ES-I3 (cell line): Measurements from ENCODE around the gene BBX.

Experiments
- H3K36me3 ChIP-seq: 2 replicates; pipeline ENCODE4 v1.6.1; 2013; ENCODE audit warnings: mild to moderate bottlenecking, low read length, control low read depth, moderate library complexity; ENCODE audit not compliant: insufficient read depth
- H3K4me1 ChIP-seq: 2 replicates; pipeline ENCODE4 v1.6.1; 2013; ENCODE audit warnings: mild to moderate bottlenecking, control low read depth, low read length; ENCODE audit not compliant: insufficient read depth
- H3K9ac ChIP-seq: 2 replicates; pipeline ENCODE4 v1.6.1; 2013; ENCODE audit warnings: low read depth, mild to moderate bottlenecking, low read length, moderate library complexity
- H3K9me3 ChIP-seq: 2 replicates; pipeline ENCODE4 v1.6.1; 2013; ENCODE audit warnings: mild to moderate bottlenecking, low read length, moderate library complexity; ENCODE audit not compliant: control insufficient read depth, insufficient read depth

BBX gene

GRCh38 chr3:107716734-107717133, 194.0 kb downstream of the BBX start:
- no peaks in the 10 kb centered on the region for H3K9me3 ChIP-seq
- H3K36me3 ChIP-seq = no peaks in the 10 kb centered on the region; the same call in 1 of the 2 replicates
- H3K4me1 ChIP-seq = peaks cover 7% of the 10 kb centered on the region; the same call in 1 of the 2 replicates
- no peak overlapping the region for H3K9ac ChIP-seq

GRCh38 chr3:107718547-107718946, 195.8 kb downstream of the BBX start:
- peaks cover 7% of the 10 kb centered on the region; the same call in 1 of the 2 replicates for H3K4me1 ChIP-seq

GRCh38 chr3:107727102-107727501, 204.3 kb downstream of the BBX start:
- Histone ChIP-seq H3K9ac (no peak overlapping the region), H3K9me3 (no peaks in the 10 kb centered on the region), H3K4me1 (no peaks in the 10 kb centered on the region), H3K36me3 (no peaks in the 10 kb centered on the region; the same call in 1 of the 2 replicates)

More at GRCh38 chr3:107718547-107718946, 195.8 kb downstream of the BBX start:
- no peaks in the 10 kb centered on the region for H3K9me3 ChIP-seq
- no peaks in the 10 kb centered on the region; the same call in 1 of the 2 replicates for H3K36me3 ChIP-seq
- H3K9ac ChIP-seq = no peak overlapping the region

GRCh38 chr3:107729686-107730085, 206.9 kb downstream of the BBX start:
- H3K4me1 ChIP-seq = no peaks in the 10 kb centered on the region
- H3K36me3 ChIP-seq = no peaks in the 10 kb centered on the region; the same call in 1 of the 2 replicates
- no peaks in the 10 kb centered on the region for H3K9me3 ChIP-seq
- H3K9ac ChIP-seq = no peak overlapping the region

- Histone ChIP-seq H3K36me3 (no peaks in the 10 kb centered on the region), H3K9ac (no peak overlapping the region), H3K9me3 (no peaks in the 10 kb centered on the region), H3K4me1 (no peaks in the 10 kb centered on the region)
Measured at GRCh38 chr3:107734317-107734716, 211.6 kb downstream of the BBX start.

GRCh38 chr3:107737914-107738313, 215.2 kb downstream of the BBX start:
- Histone ChIP-seq H3K9me3 (no peaks in the 10 kb centered on the region), H3K36me3 (no peaks in the 10 kb centered on the region), H3K4me1 (no peaks in the 10 kb centered on the region), H3K9ac (no peak overlapping the region)

- no peaks in the 10 kb centered on the region for H3K9me3 ChIP-seq
- no peaks in the 10 kb centered on the region for H3K36me3 ChIP-seq
- H3K4me1 ChIP-seq = peaks cover 4% of the 10 kb centered on the region
- H3K9ac ChIP-seq = no peak overlapping the region
Measured at GRCh38 chr3:107738486-107739183, 215.9 kb downstream of the BBX start.

GRCh38 chr3:107739227-107739626, 216.5 kb downstream of the BBX start:
- no peaks in the 10 kb centered on the region for H3K9me3 ChIP-seq
- no peaks in the 10 kb centered on the region for H3K36me3 ChIP-seq
- no peak overlapping the region for H3K9ac ChIP-seq
- peaks cover 8% of the 10 kb centered on the region for H3K4me1 ChIP-seq

- Histone ChIP-seq H3K36me3 (no peaks in the 10 kb centered on the region), H3K9ac (no peak overlapping the region), H3K4me1 (peaks cover 11% of the 10 kb centered on the region), H3K9me3 (no peaks in the 10 kb centered on the region)
Measured at GRCh38 chr3:107740992-107741896, 218.5 kb downstream of the BBX start.

- Histone ChIP-seq H3K9me3 (no peaks in the 10 kb centered on the region), H3K36me3 (peaks cover 3% of the 10 kb centered on the region), H3K9ac (no peak overlapping the region), H3K4me1 (peaks cover 11% of the 10 kb centered on the region)
Measured at GRCh38 chr3:107745354-107745753, 222.6 kb downstream of the BBX start.

GRCh38 chr3:107752202-107752990, 229.6 kb downstream of the BBX start:
- H3K36me3 ChIP-seq = peaks cover 5% of the 10 kb centered on the region; the same call in 1 of the 2 replicates
- H3K9ac ChIP-seq = no peak overlapping the region
- H3K9me3 ChIP-seq = no peaks in the 10 kb centered on the region
- no peaks in the 10 kb centered on the region for H3K4me1 ChIP-seq

- H3K36me3 ChIP-seq = peaks cover 2% of the 10 kb centered on the region; the same call in 1 of the 2 replicates
- H3K9me3 ChIP-seq = no peaks in the 10 kb centered on the region
- no peak overlapping the region for H3K9ac ChIP-seq
- no peaks in the 10 kb centered on the region for H3K4me1 ChIP-seq
Measured at GRCh38 chr3:107753494-107753893, 230.7 kb downstream of the BBX start.

- Histone ChIP-seq H3K36me3 (peaks cover 2% of the 10 kb centered on the region; the same call in 1 of the 2 replicates), H3K4me1 (no peaks in the 10 kb centered on the region), H3K9ac (no peak overlapping the region), H3K9me3 (no peaks in the 10 kb centered on the region)
Measured at GRCh38 chr3:107753976-107754375, 231.2 kb downstream of the BBX start.

- Histone ChIP-seq H3K9ac (no peak overlapping the region), H3K4me1 (no peaks in the 10 kb centered on the region), H3K9me3 (no peaks in the 10 kb centered on the region), H3K36me3 (peaks cover 2% of the 10 kb centered on the region; the same call in 1 of the 2 replicates)
Measured at GRCh38 chr3:107756649-107757048, 233.9 kb downstream of the BBX start.
